ENCODE results near the gene E2F8. TPM values are rescaled to one million over a fixed set of nuclear protein-coding genes. Genes with fewer than 3 reads are reported as not detected.

The E2F8 gene
- total and polyA plus RNA-seq, 2 donors (not counting 1 experiment from before 2014, with no cell fraction given) = 0.22 to 0.24 TPM

- TF ChIP-seq EZH2 (IDR thresholded peaks at IDR 0.05; ENCODE audit: borderline replicate concordance, insufficient read depth, low read depth, low read length, poor library complexity, severe bottlenecking) (no peak), CTCF (IDR thresholded peaks at IDR 0.05) (no peak)
- Histone ChIP-seq H2AFZ (ENCODE audit: insufficient read depth, low read depth, low read length, poor library complexity, severe bottlenecking) (no peak overlapping the region), H3K4me2 (replicated peaks; ENCODE audit: low read depth, low read length, poor library complexity, severe bottlenecking) (no peak overlapping the region), H3K36me3 (replicated peaks in 1 of 2; ENCODE audit: control extremely low read depth in 1 of 2, control insufficient read depth in 1 of 2, extremely low read depth in 1 of 2, insufficient read depth in 2 of 2, low read length in 1 of 2) (no peaks in the 10 kb centered on the region), H3K27ac (ENCODE audit: low read length in 2 of 2) (no peak overlapping the region), H3K9me3 (ENCODE audit: control extremely low read depth in 1 of 3, control insufficient read depth in 2 of 3, insufficient read depth in 1 of 3, low read length in 2 of 3) (peaks cover 0 to 2% (median 0%) of the 10 kb centered on the region in 3 donors), H3K79me2 (ENCODE audit: control insufficient read depth, insufficient read depth, low read length) (no peaks in the 10 kb centered on the region), H3K4me1 (ENCODE audit: control insufficient read depth in 2 of 2, insufficient read depth in 2 of 2, low read length in 2 of 2) (no peaks in the 10 kb centered on the region), H3K27me3 (replicated peaks in 1 of 4; ENCODE audit: control extremely low read depth in 1 of 4, control insufficient read depth in 3 of 4, insufficient read depth in 4 of 4, low read length in 3 of 4) (no peaks in the 10 kb centered on the region), H4K20me1 (ENCODE audit: control insufficient read depth, insufficient read depth, low read length, poor library complexity, severe bottlenecking) (no peaks in the 10 kb centered on the region), H3K9ac (ENCODE audit: low read length) (no peak overlapping the region), H3K4me3 (ENCODE audit: control extremely low read depth in 1 of 5, extremely low read depth in 1 of 5, insufficient read depth in 1 of 5, low read depth in 2 of 5, low read length in 4 of 5) (no peak overlapping the region)
- no peak for ATAC-seq (ENCODE audit: low read depth)
- WGBS (ENCODE audit: insufficient coverage) = 40% methylated on average over 3 of the region's 3 CpGs
- no peaks in the 10 kb centered on the region for H3K4me1 Mint-ChIP-seq
- no peak overlapping the region for H3K27ac Mint-ChIP-seq
- peaks cover 4% of the 10 kb centered on the region for H3K9me3 Mint-ChIP-seq (ENCODE audit: insufficient read depth)
- H3K4me3 Mint-ChIP-seq = no peak overlapping the region
- ChIA-PET POLR2A (no interaction called here), CTCF (interaction anchor here (0.8 kb wide), 1 partner anchor 307 kb away, joined by 3 read pairs; no protein-coding TSS in a partner anchor)
- intact Hi-C loops (cut with micrococcal nuclease) = no loop called here
- H3K27me3 Mint-ChIP-seq = peaks cover 5% of the 10 kb centered on the region
- no peak for DNase-seq
These were observed 13.1 kb upstream of the E2F8 start for GRCh38 chr11:19253817-19254216.

- Mint-ChIP-seq H3K4me3 (no peak overlapping the region), H3K4me1 (no peaks in the 10 kb centered on the region), H3K9me3 (ENCODE audit: insufficient read depth) (peaks cover 4% of the 10 kb centered on the region), H3K27me3 (peaks cover 8% of the 10 kb centered on the region), H3K27ac (no peak overlapping the region)
- Histone ChIP-seq H4K20me1 (ENCODE audit: control insufficient read depth, insufficient read depth, low read length, poor library complexity, severe bottlenecking) (no peaks in the 10 kb centered on the region), H3K9ac (ENCODE audit: low read length) (no peak overlapping the region), H3K36me3 (replicated peaks in 1 of 2; ENCODE audit: control extremely low read depth in 1 of 2, control insufficient read depth in 1 of 2, extremely low read depth in 1 of 2, insufficient read depth in 2 of 2, low read length in 1 of 2) (no peaks in the 10 kb centered on the region), H3K79me2 (ENCODE audit: control insufficient read depth, insufficient read depth, low read length) (no peaks in the 10 kb centered on the region), H2AFZ (ENCODE audit: insufficient read depth, low read depth, low read length, poor library complexity, severe bottlenecking) (no peak overlapping the region), H3K4me2 (replicated peaks; ENCODE audit: low read depth, low read length, poor library complexity, severe bottlenecking) (no peak overlapping the region), H3K4me1 (ENCODE audit: control insufficient read depth in 2 of 2, insufficient read depth in 2 of 2, low read length in 2 of 2) (no peaks in the 10 kb centered on the region), H3K27me3 (replicated peaks in 1 of 4; ENCODE audit: control extremely low read depth in 1 of 4, control insufficient read depth in 3 of 4, insufficient read depth in 4 of 4, low read length in 3 of 4) (no peaks in the 10 kb centered on the region), H3K9me3 (ENCODE audit: control extremely low read depth in 1 of 3, control insufficient read depth in 2 of 3, insufficient read depth in 1 of 3, low read length in 2 of 3) (peaks cover 0 to 2% (median 0%) of the 10 kb centered on the region in 3 donors), H3K4me3 (ENCODE audit: control extremely low read depth in 1 of 5, extremely low read depth in 1 of 5, insufficient read depth in 1 of 5, low read depth in 2 of 5, low read length in 4 of 5) (no peak overlapping the region), H3K27ac (ENCODE audit: low read length in 2 of 2) (no peak overlapping the region)
- no peak for TF ChIP-seq EZH2 (IDR thresholded peaks at IDR 0.05; ENCODE audit: borderline replicate concordance, insufficient read depth, low read depth, low read length, poor library complexity, severe bottlenecking)
- no peak for TF ChIP-seq CTCF (IDR thresholded peaks at IDR 0.05)
- no peak for DNase-seq
- ChIA-PET POLR2A (no interaction called here), CTCF (interaction anchor here (0.8 kb wide), 1 partner anchor 307 kb away, joined by 3 read pairs; no protein-coding TSS in a partner anchor)
- no peak for ATAC-seq (ENCODE audit: low read depth)
- 100% methylated on average over 3 of the region's 7 CpGs for WGBS (ENCODE audit: insufficient coverage)
- intact Hi-C loops (cut with micrococcal nuclease) = no loop called here
These were observed 12.5 kb upstream of the E2F8 start for GRCh38 chr11:19253153-19253745.

All from B cell (primary cell).